GM19238 (cell line): ENCODE measurements around the gene WDR17.
"Not testable (repeated sequence)": the region's sequence is repeated elsewhere in the genome, so short reads cannot be mapped to it uniquely, and the experiment has no call there.

Experiments used
- DNase-seq: peaks from one replicate; pipeline ENCODE4 v3.0.0; 2011; ENCODE audit warnings: low spot score; ENCODE audit not compliant: insufficient read length

Gene WDR17

DNA sequence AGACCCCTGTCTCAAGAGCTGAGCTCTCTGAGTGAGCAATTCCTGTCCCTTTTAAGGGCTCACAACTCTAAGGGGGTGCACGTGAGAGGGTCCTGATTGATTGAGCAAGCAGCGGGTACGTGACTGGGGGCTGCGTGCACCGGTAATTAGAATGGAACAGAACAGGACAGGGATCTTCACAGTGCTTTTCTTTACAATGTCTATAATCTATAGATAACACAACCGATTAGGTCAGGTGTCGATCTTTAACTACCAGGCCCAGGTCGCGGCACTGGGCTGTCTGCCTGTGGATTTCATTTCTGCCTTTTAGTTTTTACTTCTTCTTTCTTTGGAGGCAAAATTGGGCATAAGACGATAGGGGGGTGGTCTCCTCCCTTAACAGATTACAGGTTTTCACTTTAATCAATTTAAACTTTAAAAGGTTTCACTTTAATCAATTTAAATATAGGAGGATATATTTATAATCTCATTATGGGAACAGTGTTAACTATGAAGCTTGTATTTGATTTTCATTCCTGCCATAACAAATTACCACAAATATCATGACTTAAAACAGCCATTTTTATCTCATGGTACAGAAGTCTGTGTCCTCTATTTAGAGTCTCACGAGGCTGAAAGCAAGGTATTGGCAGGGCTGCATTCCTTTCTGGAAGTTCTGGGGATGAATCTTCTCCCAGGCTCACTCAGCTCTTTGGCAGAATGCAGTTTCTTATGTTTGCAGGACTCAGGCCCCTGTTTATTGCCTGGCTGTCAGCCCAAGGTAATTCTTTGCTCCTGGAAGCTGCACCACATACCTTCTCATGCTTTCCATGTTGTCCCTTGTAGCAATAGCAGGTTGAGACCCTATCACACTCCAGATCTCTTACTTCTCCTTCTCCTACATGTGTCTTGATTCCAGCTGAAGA is 124.5 kb downstream of the WDR17 start:
- DNase-seq: no peak

DNA sequence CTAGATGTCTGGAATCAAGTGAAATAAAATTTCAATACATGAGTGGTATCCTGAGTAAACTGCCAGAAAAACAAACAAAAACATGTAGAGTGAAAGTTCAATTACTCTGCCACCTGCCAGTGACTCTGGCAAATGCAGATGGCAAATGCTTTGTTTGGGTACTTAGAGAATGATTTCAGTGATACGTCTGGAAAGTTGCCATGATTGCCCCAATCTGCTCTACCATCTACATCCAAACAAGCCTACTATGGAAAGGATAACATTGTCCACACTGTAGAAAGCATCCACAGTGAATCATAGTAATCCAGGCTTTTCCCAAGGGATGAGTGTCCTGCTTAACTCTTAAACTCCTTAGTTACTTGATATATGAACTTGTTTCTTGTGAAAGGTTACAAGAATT is 126.3 kb downstream of the WDR17 start:
- no peak for DNase-seq

DNA sequence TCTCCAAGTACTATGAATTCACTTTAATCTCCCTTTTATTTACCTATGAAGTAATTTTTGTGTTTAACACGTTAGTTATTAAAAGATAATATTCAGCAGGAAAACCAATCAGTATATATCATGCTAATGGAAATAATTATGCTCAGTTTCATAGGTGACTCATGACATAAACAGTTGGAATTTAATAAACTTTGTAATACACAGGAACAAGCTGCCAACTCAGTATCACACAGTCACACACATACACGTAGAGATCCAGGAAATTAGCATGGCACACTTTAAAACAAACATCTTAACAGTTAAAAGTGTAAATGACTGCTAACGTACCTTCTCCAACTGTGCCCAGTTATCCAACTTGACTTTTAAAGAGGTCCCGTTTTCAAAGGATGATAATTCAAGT is 127.5 kb downstream of the WDR17 start:
- no peak for DNase-seq

DNA sequence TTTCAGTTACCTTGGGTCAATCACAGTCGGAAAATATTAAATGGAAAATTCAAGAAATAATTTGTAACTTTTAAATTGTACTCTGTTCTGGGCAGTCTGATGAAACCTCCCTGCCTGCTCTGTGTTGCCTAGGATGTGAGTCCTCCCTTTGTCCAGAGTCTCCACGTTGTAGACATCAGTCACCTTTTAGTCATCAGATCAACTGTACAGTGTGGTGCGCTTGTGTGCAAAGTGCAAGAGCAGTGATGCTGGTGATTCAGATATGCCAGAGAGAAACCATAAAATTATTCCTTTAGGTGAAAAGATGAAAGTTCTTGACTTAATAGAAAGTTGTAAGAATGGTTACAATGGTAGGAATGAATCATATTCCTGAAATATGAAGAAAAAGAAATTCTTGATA is 128.3 kb downstream of the WDR17 start:
- no peak for DNase-seq

DNA sequence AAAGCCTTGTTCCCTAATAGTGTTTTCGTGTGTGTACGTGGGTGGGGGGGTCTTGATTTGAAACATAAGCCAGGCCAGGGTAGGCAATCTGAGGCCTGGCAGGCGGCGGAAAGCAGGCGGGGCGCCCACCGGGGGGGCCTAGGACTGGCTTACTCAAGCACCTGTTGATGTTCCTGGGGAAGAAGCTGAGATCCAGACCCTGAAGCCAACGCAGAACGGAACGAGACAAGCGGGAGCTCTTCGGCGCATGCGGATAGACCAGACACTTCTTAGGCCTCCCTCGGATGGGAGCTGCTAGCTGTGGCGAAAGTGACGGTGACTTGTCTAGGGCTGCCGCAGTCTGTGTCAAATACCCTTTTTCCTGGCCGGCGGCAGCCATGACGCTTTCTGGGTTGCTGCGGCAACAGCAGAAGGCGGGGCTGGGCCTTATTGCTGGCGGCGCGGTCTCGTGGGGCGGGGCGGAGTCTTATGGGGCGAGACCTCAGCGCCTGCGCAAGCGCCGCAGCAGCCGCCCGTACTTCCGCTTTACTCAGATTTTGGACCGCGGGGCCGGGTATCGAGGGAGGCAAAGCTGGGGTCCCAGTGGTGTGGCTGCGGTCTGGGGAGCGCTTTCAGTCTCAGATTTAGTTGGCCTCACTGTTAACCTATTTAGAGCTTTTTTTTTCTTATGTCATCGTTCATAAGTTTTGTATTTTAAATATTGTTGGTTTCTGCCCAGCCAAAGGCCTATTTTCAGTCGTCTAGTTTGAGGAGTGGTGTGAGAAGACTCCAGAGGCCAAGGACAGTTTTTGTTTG is 129.7 kb downstream of the WDR17 start, which contains the start of gene SPATA4:
Gene SPATA4, minus strand, starts transcription at position 402 of the 795 bp plus-strand sequence. Its CDS starts 23 bp downstream, at position 379.
- DNase-seq: peak; percentile 86

DNA sequence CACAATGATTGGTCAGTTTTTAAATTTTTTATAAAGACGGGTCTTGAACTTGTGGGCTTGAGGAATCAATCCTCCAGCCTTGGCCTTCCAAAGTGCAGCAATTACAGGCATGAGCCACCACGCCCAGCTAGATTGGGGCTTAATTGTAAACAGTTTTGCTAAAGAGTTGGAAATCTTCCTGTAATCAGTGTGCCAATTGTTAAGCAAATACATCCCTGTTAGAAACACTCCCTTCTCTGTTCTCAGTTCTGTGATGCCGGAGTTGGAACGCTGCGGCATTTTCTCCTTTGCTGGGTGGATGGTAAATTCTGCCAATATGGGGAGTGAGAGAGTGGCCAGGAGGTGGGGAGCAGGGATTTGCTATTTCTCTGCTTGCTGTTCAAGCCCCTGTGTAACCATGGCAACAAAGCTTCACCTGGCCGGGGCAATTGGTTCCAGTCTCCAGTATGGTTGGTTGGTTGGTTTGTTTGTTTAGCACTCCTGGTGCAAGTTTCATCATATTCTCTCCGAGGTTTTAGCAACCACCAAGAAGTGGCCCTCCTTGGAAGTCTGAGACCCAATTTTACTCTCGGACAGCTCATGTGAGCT is 132.8 kb downstream of the WDR17 start:
- DNase-seq: no peak

DNA sequence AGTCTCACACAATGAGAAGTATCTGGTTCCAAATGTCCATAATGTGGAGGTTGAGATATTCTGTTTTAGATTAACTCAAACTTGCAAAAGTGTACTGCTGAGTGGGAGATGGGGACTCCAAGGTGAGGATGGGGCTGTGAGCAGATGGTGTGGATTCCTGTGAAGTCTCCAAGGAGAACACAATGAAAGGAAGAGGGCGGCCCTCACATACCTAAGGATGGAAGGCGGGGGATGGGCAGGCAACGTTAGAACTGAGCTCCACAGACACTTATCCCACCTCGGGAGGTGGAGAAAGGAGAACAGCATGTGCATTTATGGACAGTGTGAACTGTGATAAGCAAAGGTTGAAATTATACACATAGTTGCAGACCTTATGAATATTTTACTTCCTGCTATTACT is 139.7 kb downstream of the WDR17 start:
- DNase-seq: no peak

DNA sequence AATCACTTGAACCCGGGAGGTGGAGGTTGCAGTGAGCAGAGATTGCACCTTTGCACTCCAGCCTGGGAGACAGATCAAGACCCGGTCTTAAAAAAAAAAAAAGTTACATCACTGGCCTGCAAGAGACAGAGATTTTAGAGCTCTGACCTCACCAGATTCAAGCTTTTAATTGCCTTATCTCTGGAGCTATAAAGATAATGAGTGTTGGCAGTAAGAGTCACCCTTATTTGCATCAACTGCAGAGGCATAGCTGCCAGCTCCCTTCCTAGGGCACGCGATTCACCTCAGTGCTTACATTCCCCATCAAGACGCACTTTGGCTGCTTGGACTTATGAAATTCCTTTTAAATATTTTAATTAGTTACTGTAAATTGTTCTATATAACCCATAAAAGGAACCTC is 142.2 kb downstream of the WDR17 start:
- DNase-seq: no peak

DNA sequence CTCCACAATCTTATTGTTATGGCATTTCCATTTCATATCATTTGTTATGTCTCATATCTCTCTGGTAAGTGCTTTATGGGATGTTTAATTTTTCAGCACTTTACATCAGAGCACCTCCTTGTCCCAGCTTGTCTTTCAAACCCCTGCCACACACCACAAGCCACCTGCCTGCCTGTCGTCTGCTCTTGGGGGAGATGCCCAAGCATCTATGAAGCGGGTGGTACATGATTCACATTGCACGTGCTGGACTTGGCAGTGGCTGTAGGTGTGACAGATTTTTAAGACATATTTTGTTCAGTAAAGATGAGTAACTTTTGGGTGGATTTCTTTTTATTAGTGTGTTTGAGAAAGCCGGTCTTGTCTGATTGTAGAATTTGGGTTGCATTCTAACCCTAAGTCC is 143.9 kb downstream of the WDR17 start:
- no peak for DNase-seq

DNA sequence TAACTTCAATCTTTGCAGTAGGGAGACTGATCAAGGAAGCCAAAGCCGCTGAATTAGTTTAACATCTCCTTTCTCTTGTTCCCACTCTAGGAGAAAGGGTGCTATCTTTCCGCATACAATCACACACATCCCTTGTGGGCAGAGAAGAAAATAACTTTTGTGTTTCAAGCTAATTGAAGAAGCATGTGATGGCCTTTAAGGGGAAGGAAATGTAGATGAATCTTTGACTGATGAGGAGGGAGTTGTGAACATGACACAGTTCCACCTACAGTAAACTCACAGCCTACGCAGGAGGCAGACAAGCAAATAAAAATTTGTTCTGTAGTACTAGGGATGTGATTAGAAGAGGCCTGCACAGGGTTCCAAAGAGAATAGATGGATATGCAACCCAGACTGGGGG is 144.5 kb downstream of the WDR17 start:
- no peak for DNase-seq

DNA sequence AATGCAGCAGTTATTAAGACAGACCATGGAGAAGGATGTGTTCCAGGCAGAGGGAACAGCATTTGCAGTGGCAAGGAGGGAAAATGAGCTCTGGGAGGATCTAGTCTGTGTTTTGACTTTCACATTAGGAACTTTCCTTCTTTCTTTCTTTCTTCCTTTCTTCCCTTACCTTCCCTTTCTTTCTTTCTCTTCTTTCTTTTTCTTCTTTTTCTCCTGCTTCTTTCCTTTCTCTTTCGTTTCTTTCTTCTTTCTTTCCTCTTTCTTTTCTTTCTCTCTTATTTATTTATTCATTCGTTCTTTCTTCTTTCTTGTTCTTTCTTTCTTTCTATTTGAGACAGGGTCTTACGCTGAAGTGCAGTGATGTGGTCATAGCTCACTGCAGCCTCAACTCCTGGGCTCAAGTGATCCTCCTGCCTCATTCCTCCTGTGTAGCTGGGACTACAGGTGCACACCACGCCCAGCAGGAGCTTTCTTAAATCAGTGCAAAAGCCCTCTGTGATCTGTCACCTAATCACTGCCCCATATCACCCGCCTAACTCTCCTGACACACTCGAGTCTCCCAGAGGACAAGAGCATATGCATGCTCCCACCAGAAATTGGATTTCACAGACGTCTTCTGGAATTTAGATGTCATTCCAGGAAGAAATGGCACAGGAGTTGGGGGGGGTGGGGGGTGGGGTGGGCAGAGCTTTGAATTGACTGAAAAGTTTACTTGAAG is 145.1 kb downstream of the WDR17 start:
- DNase-seq: no peak

DNA sequence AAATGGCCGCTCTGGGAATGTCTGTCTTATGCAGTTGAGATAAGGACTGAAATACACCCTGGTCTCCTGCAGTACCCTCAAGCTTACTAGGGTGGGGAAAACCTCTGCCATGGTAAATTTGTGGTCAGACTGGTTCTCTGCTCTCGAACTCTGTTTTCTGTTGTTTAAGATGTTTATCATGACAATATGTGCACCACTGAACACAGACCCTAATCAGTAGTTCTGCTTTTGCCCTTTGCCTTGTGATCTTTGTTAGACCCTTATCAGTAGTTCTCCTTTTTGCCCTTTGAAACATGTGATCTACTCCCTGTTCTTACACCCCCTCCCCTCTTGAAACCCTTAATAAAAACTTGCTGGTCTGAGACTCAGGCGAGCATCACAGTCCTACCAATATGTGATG is 146.7 kb downstream of the WDR17 start:
- not testable (repeated sequence) for DNase-seq

DNA sequence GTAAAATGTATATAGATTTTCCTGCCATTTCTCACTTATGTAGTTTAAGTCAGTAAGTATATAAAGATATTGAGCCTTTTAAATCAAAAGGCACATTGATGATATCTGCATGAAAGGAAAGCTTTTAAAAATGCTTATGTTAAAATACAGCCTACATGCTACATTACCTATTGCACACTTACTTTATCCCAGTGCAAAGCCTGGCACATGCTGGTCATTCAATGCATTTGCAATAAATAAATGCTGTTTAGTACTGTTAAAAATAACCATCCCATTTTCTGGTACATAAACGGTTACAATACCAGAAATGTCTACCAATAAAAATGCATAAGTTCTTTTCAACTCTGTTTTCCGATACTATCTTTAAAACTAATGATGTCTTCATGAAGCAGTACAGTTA is 151.9 kb downstream of the WDR17 start:
- no peak for DNase-seq

DNA sequence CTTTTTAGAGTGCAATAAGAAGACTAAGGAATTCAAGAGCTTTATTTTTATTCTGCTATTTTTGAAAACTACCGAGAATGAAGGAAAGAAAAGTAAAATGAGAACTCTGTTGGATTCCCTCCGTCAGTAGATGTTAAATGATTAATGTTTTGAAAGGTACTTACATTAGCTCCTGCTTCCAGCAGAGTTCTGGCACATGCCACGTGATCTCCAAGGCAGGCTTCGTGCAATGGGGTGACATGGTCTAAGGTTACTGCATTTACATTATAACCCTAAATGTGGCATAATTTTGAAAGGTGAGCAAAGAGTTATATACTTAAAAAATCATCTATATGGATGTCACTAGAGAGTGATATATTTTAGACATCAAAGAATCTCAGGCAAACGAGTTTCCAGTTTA is 156.5 kb downstream of the WDR17 start:
- DNase-seq: no peak

DNA sequence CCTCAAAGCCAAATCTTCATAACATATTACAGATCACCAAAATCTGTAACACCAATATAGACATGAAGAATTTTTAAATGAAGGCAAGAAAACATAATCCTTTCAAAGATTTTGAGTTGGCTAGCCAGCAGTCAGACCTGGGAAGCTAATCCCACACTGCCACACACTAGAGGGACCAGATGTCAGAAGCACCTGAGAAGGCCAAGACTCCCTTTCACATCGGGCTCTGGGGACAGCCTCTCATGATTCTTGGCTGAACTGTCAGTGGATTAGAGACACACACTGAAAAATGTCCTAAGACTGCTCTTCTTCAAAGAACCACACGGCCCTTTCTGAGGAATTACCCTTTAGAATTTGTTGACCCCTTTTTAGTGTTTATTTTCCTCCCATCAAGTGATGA is 157.9 kb downstream of the WDR17 start:
- no peak for DNase-seq

DNA sequence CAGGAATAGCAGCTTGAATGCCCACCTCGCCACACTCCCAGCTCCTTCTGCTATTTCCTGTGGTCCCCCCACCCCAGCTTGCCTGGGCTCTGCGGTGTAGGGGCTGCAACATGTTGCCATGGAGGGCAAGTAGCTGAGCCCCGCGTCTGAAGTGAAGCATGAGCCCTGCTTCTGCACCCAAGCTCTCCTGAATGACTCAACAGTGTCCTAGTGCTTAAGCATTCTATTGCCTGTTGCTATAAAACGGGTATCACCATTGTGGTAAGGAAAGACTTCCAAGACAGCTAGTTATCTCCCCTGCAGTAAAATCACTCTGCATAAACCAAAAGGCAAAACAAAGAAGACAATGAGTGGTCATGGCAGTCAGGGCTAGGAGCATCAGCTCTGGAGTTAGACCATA is 161.1 kb downstream of the WDR17 start:
- DNase-seq: no peak

DNA sequence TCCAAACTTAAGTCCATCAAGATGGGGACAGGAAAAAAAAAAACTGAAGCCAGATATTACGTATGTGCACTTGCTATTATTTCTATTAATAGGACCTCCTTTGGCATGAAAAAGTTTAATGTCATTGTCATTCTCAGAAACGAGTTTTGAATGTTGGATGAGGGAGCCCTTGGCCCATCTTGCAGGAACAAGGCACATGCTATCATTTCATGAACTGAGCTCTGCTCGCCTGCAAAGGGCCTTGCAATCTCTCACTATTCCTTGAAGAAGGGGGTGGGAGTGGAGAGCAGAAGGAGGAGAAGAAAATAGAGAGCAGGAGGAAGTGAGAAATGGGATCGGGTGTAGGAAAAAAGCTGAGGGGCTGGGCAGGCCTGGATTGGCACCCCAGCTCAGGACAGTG is 164.0 kb downstream of the WDR17 start:
- DNase-seq: no peak
